ENCODE measurements around the gene ZNF736.
"Not testable (repeated sequence)": the region's sequence is repeated elsewhere in the genome, so short reads cannot be mapped to it uniquely, and the experiment has no call there.

ZNF736 gene

DNA sequence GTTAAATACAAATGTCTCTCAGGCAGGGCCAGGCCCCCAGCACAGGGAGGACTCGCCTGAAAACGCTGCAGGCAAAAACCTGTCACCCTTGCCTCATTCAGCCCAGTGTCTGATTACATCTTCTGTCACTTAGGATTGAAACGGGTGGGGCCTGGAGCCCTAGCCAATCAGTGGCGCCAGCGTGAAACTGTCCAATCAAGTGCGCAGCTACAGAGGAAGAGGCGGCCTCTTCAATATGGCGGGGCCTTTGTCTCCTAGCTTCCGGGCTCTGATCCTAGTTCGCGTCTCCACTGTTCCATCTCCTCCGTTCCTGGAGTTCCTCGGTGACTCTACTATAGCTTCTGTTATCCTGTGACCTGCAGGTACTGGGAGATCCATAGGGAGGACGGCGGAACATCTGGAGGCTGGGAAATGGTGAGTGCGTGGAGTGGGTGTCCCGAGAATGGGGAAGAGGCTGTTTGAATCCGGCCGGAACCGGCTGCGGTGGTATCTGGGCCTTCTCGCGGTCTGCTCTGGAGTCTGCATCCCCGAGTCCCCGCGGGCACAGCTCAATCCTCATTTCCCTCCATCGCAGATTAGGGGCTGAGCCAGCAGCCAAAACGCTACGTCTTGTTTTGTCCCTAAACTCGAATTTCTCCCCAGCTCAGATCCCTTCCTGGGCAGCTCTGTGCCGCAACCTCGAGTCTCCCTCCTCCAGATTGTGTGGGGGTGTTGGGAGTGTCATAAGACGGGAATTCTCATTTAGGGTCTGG is at the start of gene ZNF736:
ZNF736 (plus strand) TSS at position 222 of the 752 bp plus-strand sequence; CDS start at position 412, 190 bp downstream.
- DNase-seq: peak; percentile 92

DNA sequence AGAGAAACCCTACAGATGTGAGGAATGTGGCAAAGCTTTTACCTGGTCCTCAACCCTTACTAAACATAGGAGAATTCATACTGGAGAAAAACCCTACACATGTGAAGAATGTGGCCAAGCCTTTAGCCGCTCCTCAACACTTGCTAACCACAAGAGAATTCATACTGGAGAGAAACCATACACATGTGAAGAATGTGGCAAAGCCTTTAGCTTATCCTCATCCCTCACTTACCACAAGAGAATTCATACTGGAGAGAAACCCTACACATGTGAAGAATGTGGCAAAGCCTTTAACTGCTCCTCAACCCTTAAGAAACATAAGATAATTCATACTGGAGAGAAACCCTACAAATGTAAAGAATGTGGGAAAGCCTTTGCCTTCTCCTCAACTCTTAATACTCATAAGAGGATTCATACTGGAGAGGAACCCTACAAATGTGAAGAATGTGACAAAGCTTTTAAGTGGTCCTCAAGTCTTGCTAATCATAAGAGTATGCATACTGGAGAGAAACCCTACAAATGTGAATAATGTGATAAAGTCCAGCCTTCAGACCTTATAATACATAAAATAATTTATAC is 47.3 kb upstream of the ZNF736 start:
- DNase-seq: no peak

DNA sequence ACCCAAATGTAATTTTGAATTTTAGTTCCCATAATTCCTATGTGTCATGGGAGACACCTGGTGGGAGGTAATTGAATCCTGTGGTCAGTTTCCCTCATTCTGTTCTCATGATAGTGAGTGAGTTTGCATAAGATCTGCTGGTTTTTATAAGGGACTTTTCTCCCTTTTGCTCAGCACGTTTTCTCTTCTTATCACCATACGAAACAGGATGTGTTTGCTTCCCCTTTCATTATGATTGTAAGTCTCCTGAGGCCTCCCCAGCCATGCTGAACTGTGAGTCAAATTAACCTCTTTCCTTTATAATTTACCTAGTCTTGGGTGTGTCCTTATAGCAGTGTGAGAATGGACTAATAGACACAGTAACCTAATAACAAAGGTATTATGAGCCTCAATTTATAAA is 36.1 kb upstream of the ZNF736 start:
- DNase-seq: no peak

DNA sequence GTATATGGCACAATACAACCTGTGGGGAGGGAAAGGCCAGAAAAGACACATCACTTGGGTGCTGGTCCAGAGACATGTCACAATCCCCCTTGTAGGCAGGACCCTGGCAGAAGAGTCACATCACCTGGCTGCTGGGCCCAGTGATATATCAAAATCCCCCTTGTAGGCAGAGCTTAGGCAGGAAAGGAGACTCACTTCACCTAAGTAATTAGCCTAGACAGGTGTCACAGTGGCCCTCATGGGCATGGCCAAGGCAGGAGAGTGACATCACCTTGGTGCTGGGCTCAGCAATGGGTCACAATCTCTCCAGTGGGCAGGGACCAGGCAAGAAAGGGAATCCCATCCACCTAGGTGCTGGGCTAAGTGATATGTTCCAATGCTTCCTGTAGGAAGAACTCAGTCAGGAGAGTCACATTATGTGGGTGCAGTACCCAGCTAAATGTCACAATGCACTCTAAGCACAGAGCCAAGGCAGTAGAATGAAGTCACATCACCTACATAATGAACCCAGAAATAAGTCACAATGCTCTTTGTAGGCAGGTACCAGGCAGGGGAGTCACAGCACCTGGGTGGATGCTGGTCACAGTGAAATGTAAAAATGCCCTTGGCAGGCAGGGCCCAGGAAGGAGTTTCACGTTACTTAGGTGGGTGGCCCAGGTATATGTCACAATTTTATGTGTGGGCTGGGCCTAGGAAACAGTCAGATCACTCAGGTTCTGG is 18.9 kb upstream of the ZNF736 start:
- DNase-seq: no peak

DNA sequence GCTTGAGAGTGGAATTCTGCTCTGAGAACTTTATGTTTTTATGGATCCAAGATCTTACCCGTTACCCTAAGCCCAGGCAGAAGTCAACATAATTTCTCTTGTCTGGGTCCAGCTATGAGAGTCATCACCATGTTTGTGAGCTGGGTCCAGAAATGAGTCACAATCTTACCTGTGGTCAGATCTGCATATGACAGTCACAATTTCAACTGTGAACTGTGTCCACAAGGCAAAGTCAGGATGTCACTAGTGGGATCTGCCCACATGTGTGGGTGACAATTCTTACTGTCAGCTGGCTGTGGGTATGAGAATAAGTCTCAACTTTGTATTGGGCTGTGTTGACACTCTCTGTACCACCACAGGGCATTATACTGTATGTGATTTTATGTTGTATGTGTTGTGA is 16.3 kb upstream of the ZNF736 start:
- not testable (repeated sequence) for DNase-seq

DNA sequence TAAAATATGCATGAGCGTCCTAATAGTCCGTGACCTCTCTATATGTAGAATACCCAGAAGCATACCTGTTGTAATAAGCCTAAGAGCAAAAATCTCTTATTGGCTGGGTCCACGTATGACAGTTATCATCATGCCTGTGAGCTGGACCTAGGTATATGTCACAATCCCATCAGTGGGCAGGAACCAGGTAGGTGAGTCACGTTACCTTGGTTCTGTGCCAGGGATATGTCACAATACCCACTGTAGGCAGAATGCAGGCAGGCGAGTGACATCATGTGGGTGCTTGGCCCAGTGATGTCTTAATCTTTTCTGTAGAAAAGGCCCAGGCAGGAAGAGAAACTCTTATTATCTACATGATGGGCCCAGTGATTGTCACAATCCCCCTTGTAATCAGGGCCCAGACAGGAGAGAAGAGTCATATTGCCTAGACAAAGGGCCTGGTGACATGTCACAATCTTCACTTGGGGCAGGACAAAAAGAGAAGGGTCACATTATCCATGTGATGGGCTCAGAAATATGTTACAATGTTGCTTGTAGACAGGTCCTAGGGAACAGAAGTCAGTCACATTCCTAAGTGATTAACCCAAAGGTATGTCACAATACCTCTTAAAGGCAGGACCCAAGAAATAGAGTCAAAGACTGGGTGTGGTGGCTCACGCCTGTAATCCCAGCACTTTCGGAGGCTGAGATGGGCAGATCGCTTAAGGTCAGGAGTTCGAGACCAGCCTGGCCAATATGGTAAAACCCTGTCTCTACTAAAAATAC is 12.9 kb upstream of the ZNF736 start:
- DNase-seq: peak; percentile 13

DNA sequence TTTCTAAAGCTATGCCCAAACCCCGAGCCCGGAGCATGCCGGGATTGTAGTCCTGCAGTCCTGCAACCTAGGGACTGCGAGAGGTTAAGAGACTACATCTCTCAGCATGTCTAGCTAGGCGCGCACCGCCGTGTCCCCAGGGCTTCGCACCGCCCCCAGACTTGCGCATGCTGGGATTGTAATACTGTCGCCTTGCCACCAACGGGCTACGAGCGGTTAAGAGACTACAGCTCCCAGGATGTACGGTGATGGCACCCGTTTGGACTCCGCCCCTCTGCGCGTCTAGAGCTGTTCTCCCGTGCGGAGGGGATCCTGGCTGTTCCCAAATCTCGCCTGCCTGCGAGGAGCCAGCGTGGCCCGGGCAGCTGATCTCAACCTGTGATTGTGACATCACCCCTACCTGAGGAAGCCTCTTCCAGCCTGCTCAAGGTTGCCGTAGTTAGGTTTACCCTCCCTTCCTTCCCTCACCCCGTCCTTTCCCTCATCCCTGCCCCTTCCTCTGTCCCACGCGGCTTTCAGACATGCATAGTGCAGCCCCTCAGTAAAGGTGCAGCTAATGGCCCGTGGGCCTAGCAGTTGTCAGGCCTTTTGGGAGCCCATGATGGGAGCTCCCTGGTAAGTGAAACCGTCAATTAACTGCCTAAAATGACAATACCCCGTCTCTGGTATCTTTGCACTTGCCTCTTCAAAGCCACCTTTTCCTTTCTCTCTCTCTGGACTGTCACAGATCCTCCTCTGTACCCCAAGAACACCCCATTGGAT is 6.3 kb upstream of the ZNF736 start:
- peak; percentile 45 for DNase-seq

DNA sequence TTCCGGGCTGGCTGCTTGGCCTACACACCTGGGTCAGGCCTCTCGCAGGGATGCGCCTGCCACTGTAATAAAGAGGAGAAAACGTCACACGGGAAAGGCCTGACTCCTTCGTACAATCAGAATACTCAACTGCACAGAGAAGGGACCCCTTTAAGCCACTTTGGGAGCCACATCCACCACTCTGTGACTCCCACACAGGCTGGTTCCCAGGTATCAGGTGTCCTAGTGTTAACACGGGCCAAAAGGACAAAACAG is 5.8 kb upstream of the ZNF736 start:
- no peak for DNase-seq

DNA sequence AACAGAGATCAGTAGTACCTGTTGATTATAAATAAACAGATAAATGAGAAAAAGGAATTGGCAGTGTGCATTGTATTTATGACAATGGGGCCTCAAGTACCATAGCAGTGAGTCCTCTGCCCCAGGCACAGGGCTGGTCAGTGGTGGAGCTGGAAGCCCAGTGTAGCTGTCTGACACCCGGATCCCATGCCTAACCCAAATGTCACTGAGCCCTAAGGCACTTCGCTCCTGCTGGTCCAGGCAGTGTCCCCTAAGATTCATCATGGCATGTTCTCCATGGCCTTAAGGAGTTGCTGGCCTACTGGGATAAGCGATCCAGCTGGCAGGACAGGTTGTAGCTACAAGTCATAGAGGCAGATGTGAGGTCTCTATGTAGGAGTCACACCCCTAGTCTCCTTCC is 3.3 kb upstream of the ZNF736 start:
- DNase-seq: no peak

DNA sequence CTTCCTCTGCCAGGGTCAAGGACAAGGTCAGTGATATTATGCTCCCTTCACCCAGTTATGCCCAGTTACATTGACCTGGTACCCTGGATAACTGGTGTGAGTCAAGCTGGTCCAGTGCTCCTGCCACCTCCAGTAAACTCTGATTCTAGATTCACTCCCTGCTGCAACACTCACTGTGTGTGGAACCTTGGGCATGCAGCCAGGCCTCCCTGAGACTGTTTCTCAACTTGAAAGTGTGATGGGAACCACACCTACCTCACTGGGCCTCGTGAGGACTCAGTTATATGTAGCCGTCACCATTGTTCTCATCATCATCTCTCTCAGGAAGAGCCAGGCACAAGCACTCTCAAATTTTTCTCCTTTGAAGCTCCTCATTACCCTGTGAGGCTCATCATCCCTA is 935 bp upstream of the ZNF736 start:
- DNase-seq: no peak

DNA sequence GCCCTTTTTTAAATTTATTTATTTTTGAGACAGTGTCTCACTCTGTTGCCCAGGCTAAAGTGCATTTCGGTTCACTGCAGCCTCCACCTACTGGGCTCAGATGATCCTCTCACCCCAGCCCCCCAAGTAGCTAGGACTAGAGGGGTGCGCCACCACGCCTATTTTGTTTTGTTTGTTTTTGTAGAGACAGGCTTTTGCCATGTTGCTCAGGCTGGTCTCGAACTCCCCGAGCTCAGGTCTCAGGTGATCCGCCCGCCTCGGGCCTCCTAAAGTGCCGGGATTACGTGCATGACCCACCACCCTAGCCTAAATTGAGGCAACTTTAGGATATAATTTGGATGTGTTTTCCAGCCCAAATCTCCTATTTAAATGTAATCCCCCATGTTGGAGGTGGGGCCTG is 805 bp downstream of the ZNF736 start:
- DNase-seq: no peak

DNA sequence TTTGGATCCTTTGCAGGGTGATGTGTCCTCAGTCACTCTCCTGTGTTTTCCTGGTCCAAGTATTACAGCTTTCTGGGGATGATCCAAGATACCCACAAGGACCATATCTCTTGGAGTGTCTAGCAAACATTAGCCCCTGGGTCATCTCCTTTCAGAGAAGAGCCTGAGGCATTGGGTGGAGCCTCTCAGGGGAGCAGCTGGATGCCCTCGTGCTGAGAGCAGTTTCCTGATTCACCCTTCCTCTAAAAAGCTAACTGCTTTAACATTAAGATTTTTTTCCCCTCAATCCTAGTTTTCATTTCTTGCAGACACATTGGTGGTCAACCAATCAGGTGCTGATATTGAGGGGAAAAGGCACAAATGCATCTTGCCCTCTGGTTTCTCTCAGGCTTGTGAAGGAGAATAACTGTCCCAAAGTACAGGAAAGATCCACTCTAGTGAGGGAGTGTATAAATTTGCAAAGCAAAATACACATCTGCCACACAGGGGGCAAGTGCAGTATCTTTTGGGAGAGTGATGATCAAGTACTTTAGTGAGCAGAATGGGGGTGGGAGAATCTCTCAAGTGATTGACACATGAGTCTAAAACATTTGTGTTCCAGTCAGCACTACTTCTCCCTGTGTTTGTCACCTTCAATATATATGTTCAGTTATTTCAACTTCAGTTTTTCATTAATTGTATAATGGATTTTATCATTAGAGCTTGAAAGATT is 2.4 kb downstream of the ZNF736 start:
- peak; percentile 16 for DNase-seq

DNA sequence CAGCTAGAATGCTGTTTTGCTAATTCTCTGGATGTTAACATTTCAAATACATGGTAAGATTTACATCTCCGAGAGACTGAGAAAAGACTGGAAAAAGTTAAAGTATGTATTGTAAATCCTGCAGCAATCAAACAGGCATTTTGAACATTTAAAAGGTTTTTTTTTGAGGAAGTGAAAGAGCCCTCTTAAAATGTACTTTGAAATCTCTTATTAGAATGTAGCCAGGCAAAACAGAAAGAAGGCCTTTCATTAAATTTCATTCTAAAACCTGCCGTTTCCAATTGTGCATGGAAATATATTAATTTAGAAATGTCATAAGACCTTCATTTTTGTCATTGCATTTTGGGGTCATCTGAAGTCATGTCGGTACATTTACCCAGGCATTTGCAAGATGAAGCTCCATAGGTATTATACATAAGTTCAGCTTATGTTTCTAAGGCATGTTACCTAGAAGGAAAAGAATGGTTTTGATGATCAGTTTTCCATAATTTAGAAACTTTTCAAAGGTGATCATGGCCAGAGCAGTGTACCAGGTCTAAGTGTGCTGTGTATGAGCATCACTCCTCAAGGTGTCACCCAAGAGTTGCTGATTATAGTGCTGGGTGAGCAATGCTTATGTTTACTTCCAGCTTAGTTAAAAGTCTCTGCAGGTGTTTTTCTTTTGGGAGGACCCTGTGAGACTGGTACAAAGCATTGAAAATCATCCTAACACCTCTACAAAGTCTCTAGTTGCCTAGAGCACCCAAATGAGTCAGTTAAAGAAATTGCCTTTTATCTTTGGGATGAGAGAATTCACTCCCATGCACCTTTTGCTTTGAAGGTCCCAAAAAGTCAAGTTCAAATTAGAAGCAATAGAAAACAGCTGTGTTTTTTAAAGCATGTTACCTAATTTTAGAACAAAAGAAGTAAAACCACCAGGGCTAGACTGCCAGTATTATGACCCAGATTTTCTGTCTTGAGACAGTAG is 7.1 kb downstream of the ZNF736 start:
- no peak for DNase-seq

DNA sequence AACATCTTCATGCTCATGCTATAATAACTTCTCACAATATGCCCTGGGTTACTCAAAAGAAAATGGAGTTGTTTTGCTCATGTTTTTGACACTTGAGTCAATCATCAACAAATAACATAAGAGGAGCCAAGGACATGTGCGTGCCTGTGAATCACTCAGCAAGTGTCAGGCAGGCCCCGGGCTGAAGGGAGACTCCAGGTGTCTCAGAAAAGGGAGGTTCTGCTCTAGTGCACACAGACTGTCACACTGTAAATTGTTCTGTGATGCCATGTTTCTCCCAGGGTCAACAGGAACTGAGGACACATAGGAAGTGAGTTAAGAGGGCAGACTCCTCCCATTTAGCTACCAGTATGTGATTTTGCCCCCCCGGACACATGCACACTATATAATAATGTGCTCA is 10.4 kb downstream of the ZNF736 start:
- not testable (repeated sequence) for DNase-seq

DNA sequence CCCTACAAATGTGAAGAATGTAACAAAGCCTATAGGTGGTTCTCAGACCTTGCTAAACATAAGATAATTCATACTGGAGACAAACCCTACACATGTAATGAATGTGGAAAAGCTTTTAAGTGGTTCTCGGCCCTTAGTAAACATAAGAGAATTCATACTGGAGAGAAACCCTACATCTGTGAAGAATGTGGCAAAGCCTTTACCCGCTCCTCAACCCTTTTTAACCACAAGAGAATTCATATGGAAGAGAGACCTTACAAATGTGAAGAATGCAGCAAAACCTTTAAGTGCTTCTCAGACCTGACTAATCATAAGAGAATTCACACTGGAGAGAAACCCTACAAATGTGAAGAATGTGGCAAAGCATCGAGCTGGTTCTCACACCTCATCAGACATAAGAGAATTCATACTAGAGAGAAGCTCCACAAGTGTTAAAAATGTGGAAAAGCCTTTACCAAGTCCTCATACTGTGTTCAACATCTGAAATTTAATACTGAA is 35.0 kb downstream of the ZNF736 start:
- DNase-seq: not testable (repeated sequence)

DNA sequence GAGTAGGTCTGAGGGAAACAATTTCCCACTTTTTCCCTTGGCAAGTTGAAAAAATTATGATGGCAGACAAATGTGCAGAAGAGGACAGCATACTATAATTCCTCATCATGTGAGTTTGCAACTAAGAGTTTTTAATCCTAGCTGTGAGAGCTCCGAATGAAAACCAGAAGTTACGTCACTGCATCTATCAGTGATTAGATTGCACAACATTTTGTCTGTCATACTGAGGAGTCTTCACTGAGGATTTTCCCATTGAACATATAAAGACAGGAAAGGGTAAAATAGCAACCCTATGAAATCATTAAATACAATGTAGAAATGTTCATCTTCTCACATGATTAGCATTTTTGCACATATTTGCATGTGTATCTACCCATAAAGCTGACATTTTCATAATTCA is 45.8 kb downstream of the ZNF736 start:
- DNase-seq: no peak

DNA sequence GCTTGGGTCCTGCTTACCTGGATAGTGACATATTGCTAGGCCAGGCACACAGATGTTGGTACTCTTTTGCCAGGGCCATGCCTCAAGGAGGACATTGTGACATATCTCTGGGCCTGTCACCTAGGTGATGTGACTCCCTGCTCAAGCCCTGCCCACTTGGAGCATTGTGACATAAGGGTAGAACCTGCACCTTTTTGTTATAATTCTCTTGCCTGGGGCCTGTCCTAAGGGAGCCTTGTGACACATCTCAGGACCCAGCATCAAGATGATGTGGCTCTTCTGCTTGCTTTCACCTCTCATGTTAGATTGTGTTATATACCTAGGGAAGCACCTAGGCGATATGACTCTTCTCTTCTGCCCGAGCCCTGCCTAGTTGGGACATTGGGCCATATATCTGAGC is 57.4 kb downstream of the ZNF736 start:
- no peak for DNase-seq

DNA sequence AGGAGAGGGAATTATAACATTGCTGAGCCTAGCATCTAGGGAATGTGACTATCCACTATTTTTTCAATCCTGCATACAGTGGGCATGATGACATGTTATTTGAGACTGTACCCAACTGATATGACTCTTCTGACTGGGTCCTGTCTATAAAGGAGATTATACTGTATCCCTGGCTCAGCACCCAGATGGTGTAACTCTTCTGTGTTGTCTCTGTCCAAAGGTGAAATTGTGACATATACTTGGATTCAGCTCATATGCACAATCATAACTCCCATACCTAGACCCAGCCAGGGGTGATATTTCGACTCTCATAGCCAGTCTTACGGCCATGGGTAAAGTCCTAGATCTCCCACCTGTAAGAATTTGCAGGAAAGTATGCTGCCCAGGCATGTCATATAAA is 59.3 kb downstream of the ZNF736 start:
- DNase-seq: no peak

DNA sequence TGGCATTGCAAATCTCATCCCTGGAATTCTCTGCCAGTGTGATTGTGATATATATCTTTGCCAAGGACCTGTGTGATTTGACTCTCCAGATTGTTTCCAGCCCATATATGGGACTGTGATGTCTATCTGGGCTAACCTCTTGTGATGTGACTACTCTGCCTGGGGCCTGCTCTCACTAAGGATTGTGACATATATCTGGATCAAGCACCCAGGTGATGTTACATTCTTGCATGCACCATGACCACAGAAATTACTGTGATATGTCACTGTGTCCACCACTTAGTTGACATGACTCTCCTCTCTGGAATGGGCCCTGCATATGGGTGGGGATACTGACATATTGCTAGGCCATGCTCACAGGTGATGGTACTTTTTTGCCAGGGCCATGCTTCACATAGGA is 86.6 kb downstream of the ZNF736 start:
- no peak for DNase-seq

All from T1000 (cell line).